ENCODE measurements around the gene ZCCHC4.

- TF ChIP-seq CTCF (IDR thresholded peaks at IDR 0.05): no peak
- TF ChIP-seq POLR2A (IDR thresholded peaks at IDR 0.05): no peak
- TF ChIP-seq POLR2AphosphoS5 (IDR thresholded peaks at IDR 0.05): peak in 2 of 4 donors; percentile 31 to 59
- no peak for TF ChIP-seq EP300 (IDR thresholded peaks at IDR 0.05)
These were observed 100.7 kb downstream of the ZCCHC4 start for GRCh38 chr4:25413261-25413660.
